Liver (tissue), 9 donors: Measurements from ENCODE around the gene AFDN. TPM values are rescaled to one million over a fixed set of nuclear protein-coding genes. Genes with fewer than 3 reads are reported as not detected.

ENCODE experiments used
- DNase-seq: peaks from one replicate; pipeline ENCODE4 v3.0.0-alpha.2; 2017; ENCODE audit warnings: low spot score
- H3K27ac ChIP-seq, 2 donors: one replicate each; pipeline ENCODE4 v1.7.0; 2013; ENCODE audit warnings: inconsistent platforms in 2 of 2, low read length in 2 of 2, control low read depth in 1 of 2, low read depth in 1 of 2, mild to moderate bottlenecking in 1 of 2
- H3K27me3 ChIP-seq, 4 donors: one replicate each; pipeline versions ENCODE4 v1.6.1 to v1.7.0; 2013; ENCODE audit warnings: low read length in 3 of 4, inconsistent platforms in 1 of 4, mild to moderate bottlenecking in 1 of 4, moderate library complexity in 1 of 4; ENCODE audit not compliant: control insufficient read depth in 4 of 4, insufficient read depth in 4 of 4
- H3K36me3 ChIP-seq, 4 donors: one replicate each; pipeline versions ENCODE4 v1.6.1 to v1.7.0; 2013; ENCODE audit warnings: low read length in 3 of 4, mild to moderate bottlenecking in 3 of 4, low read depth in 1 of 4, moderate library complexity in 1 of 4; ENCODE audit not compliant: control insufficient read depth in 4 of 4, insufficient read depth in 3 of 4
- H3K4me1 ChIP-seq, 4 donors: one replicate each; pipeline versions ENCODE4 v1.6.1 to v1.7.0; 2013; ENCODE audit warnings: low read length in 3 of 4, mild to moderate bottlenecking in 3 of 4, moderate library complexity in 1 of 4; ENCODE audit not compliant: control insufficient read depth in 4 of 4, insufficient read depth in 4 of 4
- H3K4me3 ChIP-seq, 3 donors: one replicate each; pipeline versions ENCODE4 v1.6.1 to v1.7.0; 2013; ENCODE audit warnings: low read length in 3 of 3, control low read depth in 1 of 3, low read depth in 1 of 3, mild to moderate bottlenecking in 1 of 3
- H3K9ac ChIP-seq, 2 donors: one replicate each; pipeline ENCODE4 v1.7.0; 2013; ENCODE audit warnings: low read length in 2 of 2, mild to moderate bottlenecking in 2 of 2, moderate library complexity in 2 of 2, control low read depth in 1 of 2, low read depth in 1 of 2
- H3K9me3 ChIP-seq, 4 donors: one replicate each; pipeline versions ENCODE4 v1.6.1 to v1.7.0; 2013; ENCODE audit warnings: low read length in 3 of 4; ENCODE audit not compliant: control insufficient read depth in 4 of 4
- ATF3 ChIP-seq: IDR thresholded peaks from 2 replicates; pipeline ENCODE4 v1.6.1; 2016; ENCODE audit warnings: antibody characterized with exemption
- EGR1 ChIP-seq, 2 donors: IDR thresholded peaks; 2 replicates each; pipeline ENCODE4 v1.6.1; 2016 to 2018; ENCODE audit warnings: antibody characterized with exemption in 2 of 2, low read depth in 2 of 2
- GABPA ChIP-seq, 2 donors: IDR thresholded peaks in 1 of 2; conservative IDR thresholded peaks in 1 of 2; 2 replicates each; pipeline ENCODE4 v1.6.1; 2016; ENCODE audit warnings: antibody characterized with exemption in 2 of 2, mild to moderate bottlenecking in 1 of 2, moderate library complexity in 1 of 2
- HNF4A ChIP-seq, 2 donors: conservative IDR thresholded peaks; 2 replicates each; pipeline ENCODE4 v1.6.1; 2016; ENCODE audit warnings: antibody characterized with exemption in 2 of 2, mild to moderate bottlenecking in 2 of 2
- HNF4G ChIP-seq: IDR thresholded peaks from 2 replicates; pipeline ENCODE4 v1.6.1; 2016; ENCODE audit warnings: antibody characterized with exemption
- JUND ChIP-seq, 2 donors: IDR thresholded peaks; 2 replicates each; pipeline ENCODE4 v1.6.1; 2016; ENCODE audit warnings: antibody characterized with exemption in 2 of 2
- NR2F2 ChIP-seq: IDR thresholded peaks from 2 replicates; pipeline ENCODE4 v1.6.1; 2016; ENCODE audit warnings: antibody characterized with exemption
- SP1 ChIP-seq: IDR thresholded peaks from 2 replicates; pipeline ENCODE4 v1.6.1; 2018; ENCODE audit warnings: antibody characterized with exemption, mild to moderate bottlenecking
- TAF1 ChIP-seq: conservative IDR thresholded peaks from 2 replicates; pipeline ENCODE4 v1.6.1; 2016; ENCODE audit warnings: antibody characterized with exemption, mild to moderate bottlenecking
- YY1 ChIP-seq: IDR thresholded peaks from 2 replicates; pipeline ENCODE4 v1.6.1; 2016; ENCODE audit warnings: antibody characterized with exemption, mild to moderate bottlenecking
- ZBTB33 ChIP-seq: IDR thresholded peaks from 2 replicates; pipeline ENCODE4 v1.6.1; 2016; ENCODE audit warnings: antibody characterized with exemption
- WGBS: extraction: QIAGEN DNeasy Blood & Tissue Kit; methylation state at CpG from one replicate; pipeline ENCODE4 v1.1.7; 2013; 5-methylcytosine and 5-hydroxymethylcytosine counted together
- polyA plus RNA-seq, 2 donors: library from polyadenylated mRNA; stranded (reverse) in 1 of 2; unstranded in 1 of 2; fragments of 200-250 nt in 1 of 2; fragments of >200 nt in 1 of 2; fragmentation: Nextera tagmentation in 1 of 2; extraction: Ambion mirVana in 1 of 2; gene quantifications; one replicate each; pipeline versions ENCODE4 v1.2.1 to v1.2.3, GENCODE V29; 2013 to 2015
- total RNA-seq, 2 donors: library from RNA; depleted of rRNA; stranded (reverse); fragments of >200 nt; gene quantifications; one replicate each; pipeline ENCODE4 v1.2.3, GENCODE V29; 2014
- donor health status: healthy.
- donor health status: healthy.
- donor health status: healthy.
- donor health status: healthy.
- donor health status: healthy.

AFDN gene
- total and polyA plus RNA-seq, 4 donors: 21.3 to 145 (median 29.3) TPM

- Histone ChIP-seq H3K4me3 (no peak overlapping the region), H3K9me3 (no peaks in the 10 kb centered on the region), H3K27me3 (no peaks in the 10 kb centered on the region), H3K4me1 (peaks cover 0 to 12% (median 3%) of the 10 kb centered on the region in 4 donors), H3K9ac (no peak overlapping the region), H3K36me3 (peaks cover 0 to 7% (median 1%) of the 10 kb centered on the region in 4 donors), H3K27ac (no peak overlapping the region)
- WGBS: 96% methylated on average over 20 of the region's 20 CpGs
- no peak for DNase-seq
- TF ChIP-seq ZBTB33: no peak
- no peak for TF ChIP-seq EGR1 (IDR thresholded peaks at IDR 0.05; ENCODE audit: low read depth in 2 of 2)
- TF ChIP-seq YY1: no peak
- TF ChIP-seq ATF3: no peak
- no peak for TF ChIP-seq GABPA (IDR thresholded peaks at IDR 0.05 in 1 of 2, conservative IDR thresholded peaks at IDR 0.05 in 1 of 2)
- TF ChIP-seq NR2F2: no peak
- TF ChIP-seq JUND (IDR thresholded peaks at IDR 0.05): no peak
These were observed 47.4 kb upstream of the AFDN start for GRCh38 chr6:167779129-167779992.

GRCh38 chr6:167779993-167780655 is 46.6 kb upstream of the AFDN start:
- Histone ChIP-seq H3K4me3 (no peak overlapping the region), H3K9me3 (no peaks in the 10 kb centered on the region), H3K4me1 (peaks cover 0 to 12% (median 3%) of the 10 kb centered on the region in 4 donors), H3K9ac (no peak overlapping the region), H3K27ac (no peak overlapping the region), H3K27me3 (no peaks in the 10 kb centered on the region), H3K36me3 (peaks cover 0 to 7% (median 1%) of the 10 kb centered on the region in 4 donors)
- DNase-seq: no peak
- 91% methylated on average over 15 of the region's 15 CpGs for WGBS
- TF ChIP-seq GABPA (IDR thresholded peaks at IDR 0.05 in 1 of 2, conservative IDR thresholded peaks at IDR 0.05 in 1 of 2): no peak
- no peak for TF ChIP-seq TAF1
- TF ChIP-seq HNF4A (conservative IDR thresholded peaks at IDR 0.05): no peak
- no peak for TF ChIP-seq HNF4G

- Histone ChIP-seq H3K27me3 (no peaks in the 10 kb centered on the region), H3K4me1 (peaks cover 0 to 12% (median 3%) of the 10 kb centered on the region in 4 donors), H3K27ac (no peak overlapping the region), H3K9me3 (no peaks in the 10 kb centered on the region), H3K36me3 (peaks cover 0 to 8% (median 1%) of the 10 kb centered on the region in 4 donors), H3K9ac (no peak overlapping the region), H3K4me3 (no peak overlapping the region)
- TF ChIP-seq SP1: no peak
- no peak for DNase-seq
- WGBS: 83% methylated on average over 15 of the region's 15 CpGs
These were observed 45.5 kb upstream of the AFDN start for GRCh38 chr6:167781066-167781767.
